ENCODE measurements around the gene MBLAC1. TPM values are rescaled to one million over a fixed set of nuclear protein-coding genes. Genes with fewer than 3 reads are reported as not detected.

The MBLAC1 gene
- total RNA-seq, 1 experiment from 2014 or later, result 3.5 TPM

- no peak for TF ChIP-seq EMX1 (CRISPR knock-in tag; IDR thresholded peaks at IDR 0.05)
- peak; percentile 48; the same call in 1 of the 2 replicates for TF ChIP-seq ZNF423 (CRISPR knock-in tag; IDR thresholded peaks at IDR 0.05)
- TF ChIP-seq, protein P1, sequence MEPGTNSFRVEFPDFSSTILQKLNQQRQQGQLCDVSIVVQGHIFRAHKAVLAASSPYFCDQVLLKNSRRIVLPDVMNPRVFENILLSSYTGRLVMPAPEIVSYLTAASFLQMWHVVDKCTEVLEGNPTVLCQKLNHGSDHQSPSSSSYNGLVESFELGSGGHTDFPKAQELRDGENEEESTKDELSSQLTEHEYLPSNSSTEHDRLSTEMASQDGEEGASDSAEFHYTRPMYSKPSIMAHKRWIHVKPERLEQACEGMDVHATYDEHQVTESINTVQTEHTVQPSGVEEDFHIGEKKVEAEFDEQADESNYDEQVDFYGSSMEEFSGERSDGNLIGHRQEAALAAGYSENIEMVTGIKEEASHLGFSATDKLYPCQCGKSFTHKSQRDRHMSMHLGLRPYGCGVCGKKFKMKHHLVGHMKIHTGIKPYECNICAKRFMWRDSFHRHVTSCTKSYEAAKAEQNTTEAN (CRISPR knock-in tag; IDR thresholded peaks at IDR 0.05), result peak; percentile 89
- peak; percentile 77; the same call in 1 of the 2 replicates for TF ChIP-seq NFE2L1 (CRISPR knock-in tag; IDR thresholded peaks at IDR 0.05)
- TF ChIP-seq RORB (CRISPR knock-in tag; IDR thresholded peaks at IDR 0.05), result no peak
- 0 out of 2 replicates have a peak, but pooled peaks have one; percentile 75 for TF ChIP-seq TP53 (CRISPR knock-in tag; IDR thresholded peaks at IDR 0.05)
- no peak for TF ChIP-seq HMGA2 (CRISPR knock-in tag; IDR thresholded peaks at IDR 0.05)
- TF ChIP-seq SOX15 (CRISPR knock-in tag; IDR thresholded peaks at IDR 0.05), result no peak
- no peak for TF ChIP-seq ZNF425 (CRISPR knock-in tag; conservative IDR thresholded peaks at IDR 0.05)
- TF ChIP-seq ZNF138 (CRISPR knock-in tag; conservative IDR thresholded peaks at IDR 0.05), result no peak
- TF ChIP-seq CREM (CRISPR knock-in tag; IDR thresholded peaks at IDR 0.05), result no peak
- TF ChIP-seq ERG (CRISPR knock-in tag; IDR thresholded peaks at IDR 0.05), result no peak
- TF ChIP-seq ZNF317 (CRISPR knock-in tag; IDR thresholded peaks at IDR 0.05; ENCODE audit: borderline replicate concordance, low read depth), result 0 out of 2 replicates have a peak, but pooled peaks have one; percentile 37
- TF ChIP-seq ZNF219 (CRISPR knock-in tag; IDR thresholded peaks at IDR 0.05; ENCODE audit: borderline replicate concordance), result no peak
- peak; percentile 91; the same call in 1 of the 2 replicates for TF ChIP-seq FOXP1 (CRISPR knock-in tag; IDR thresholded peaks at IDR 0.05; ENCODE audit: borderline replicate concordance)
- TF ChIP-seq GRHL2 (CRISPR knock-in tag; IDR thresholded peaks at IDR 0.05; ENCODE audit: insufficient replicate concordance, severe bottlenecking), result no peak
- no peak for TF ChIP-seq ZNF416 (CRISPR knock-in tag; IDR thresholded peaks at IDR 0.05)
- TF ChIP-seq, protein P2, sequence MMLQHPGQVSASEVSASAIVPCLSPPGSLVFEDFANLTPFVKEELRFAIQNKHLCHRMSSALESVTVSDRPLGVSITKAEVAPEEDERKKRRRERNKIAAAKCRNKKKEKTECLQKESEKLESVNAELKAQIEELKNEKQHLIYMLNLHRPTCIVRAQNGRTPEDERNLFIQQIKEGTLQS (CRISPR knock-in tag; conservative IDR thresholded peaks at IDR 0.05), result no peak
- TF ChIP-seq, protein P3, sequence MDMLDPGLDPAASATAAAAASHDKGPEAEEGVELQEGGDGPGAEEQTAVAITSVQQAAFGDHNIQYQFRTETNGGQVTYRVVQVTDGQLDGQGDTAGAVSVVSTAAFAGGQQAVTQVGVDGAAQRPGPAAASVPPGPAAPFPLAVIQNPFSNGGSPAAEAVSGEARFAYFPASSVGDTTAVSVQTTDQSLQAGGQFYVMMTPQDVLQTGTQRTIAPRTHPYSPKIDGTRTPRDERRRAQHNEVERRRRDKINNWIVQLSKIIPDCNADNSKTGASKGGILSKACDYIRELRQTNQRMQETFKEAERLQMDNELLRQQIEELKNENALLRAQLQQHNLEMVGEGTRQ (CRISPR knock-in tag; IDR thresholded peaks at IDR 0.05), result peak; percentile 42
- peak; percentile 32; the same call in 1 of the 2 replicates for TF ChIP-seq ZBTB21 (CRISPR knock-in tag; IDR thresholded peaks at IDR 0.05; ENCODE audit: borderline replicate concordance)
- TF ChIP-seq, protein P4, sequence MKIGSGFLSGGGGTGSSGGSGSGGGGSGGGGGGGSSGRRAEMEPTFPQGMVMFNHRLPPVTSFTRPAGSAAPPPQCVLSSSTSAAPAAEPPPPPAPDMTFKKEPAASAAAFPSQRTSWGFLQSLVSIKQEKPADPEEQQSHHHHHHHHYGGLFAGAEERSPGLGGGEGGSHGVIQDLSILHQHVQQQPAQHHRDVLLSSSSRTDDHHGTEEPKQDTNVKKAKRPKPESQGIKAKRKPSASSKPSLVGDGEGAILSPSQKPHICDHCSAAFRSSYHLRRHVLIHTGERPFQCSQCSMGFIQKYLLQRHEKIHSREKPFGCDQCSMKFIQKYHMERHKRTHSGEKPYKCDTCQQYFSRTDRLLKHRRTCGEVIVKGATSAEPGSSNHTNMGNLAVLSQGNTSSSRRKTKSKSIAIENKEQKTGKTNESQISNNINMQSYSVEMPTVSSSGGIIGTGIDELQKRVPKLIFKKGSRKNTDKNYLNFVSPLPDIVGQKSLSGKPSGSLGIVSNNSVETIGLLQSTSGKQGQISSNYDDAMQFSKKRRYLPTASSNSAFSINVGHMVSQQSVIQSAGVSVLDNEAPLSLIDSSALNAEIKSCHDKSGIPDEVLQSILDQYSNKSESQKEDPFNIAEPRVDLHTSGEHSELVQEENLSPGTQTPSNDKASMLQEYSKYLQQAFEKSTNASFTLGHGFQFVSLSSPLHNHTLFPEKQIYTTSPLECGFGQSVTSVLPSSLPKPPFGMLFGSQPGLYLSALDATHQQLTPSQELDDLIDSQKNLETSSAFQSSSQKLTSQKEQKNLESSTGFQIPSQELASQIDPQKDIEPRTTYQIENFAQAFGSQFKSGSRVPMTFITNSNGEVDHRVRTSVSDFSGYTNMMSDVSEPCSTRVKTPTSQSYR (CRISPR knock-in tag; IDR thresholded peaks at IDR 0.05), result 0 out of 2 replicates have a peak, but pooled peaks have one; percentile 45
- TF ChIP-seq IRF1 (CRISPR knock-in tag; IDR thresholded peaks at IDR 0.05), result peak; percentile 51; the same call in 1 of the 2 replicates
- no peak for TF ChIP-seq TCF7 (CRISPR knock-in tag; IDR thresholded peaks at IDR 0.05; ENCODE audit: low read depth)
- no peak for TF ChIP-seq ATF6 (CRISPR knock-in tag; IDR thresholded peaks at IDR 0.05)
Observed at GRCh38 chr7:100088621-100089457, 37.9 kb upstream of the MBLAC1 start, which contains the start of gene COPS6 (continued).
